ENCODE results near the gene CARS1. TPM values are rescaled to one million over a fixed set of nuclear protein-coding genes. Genes with fewer than 3 reads are reported as not detected.

The CARS1 gene
- total and polyA plus RNA-seq, 10 of the 15 experiments (the other 5 are each of a cell fraction or from before 2014, with no cell fraction given): 7.8 to 60.6 (median 45.7) TPM

DNA sequence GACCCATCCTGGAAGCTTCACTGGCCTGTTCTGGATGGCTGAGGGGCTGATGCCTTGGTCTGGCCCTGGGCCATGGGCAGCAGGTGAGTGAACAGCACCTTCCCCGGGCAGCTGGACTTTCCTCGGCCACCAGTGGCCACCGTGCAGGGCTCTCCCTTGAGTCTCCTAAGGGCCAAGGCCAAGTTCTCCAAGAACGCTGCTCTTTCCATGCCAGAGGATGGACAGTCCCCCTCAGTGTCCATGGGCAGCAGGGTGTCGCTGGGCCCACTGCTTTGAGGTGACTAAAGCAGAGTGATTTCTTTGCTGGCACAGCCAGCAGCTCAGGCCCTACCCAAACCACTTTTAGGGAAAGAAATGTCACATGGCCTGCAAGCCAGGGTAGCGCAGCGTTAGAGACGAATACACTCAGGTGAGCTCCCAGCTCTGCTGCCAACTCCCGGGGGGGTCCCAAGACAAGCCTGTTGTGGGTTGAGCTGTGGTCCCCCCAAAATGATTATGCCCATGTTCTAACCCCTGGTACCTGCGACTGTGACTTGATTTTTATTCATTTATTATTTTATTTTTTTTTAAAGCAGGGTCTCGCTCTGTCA is 3.3 kb upstream of the CARS1 start (continued):
- TF ChIP-seq, protein P1, sequence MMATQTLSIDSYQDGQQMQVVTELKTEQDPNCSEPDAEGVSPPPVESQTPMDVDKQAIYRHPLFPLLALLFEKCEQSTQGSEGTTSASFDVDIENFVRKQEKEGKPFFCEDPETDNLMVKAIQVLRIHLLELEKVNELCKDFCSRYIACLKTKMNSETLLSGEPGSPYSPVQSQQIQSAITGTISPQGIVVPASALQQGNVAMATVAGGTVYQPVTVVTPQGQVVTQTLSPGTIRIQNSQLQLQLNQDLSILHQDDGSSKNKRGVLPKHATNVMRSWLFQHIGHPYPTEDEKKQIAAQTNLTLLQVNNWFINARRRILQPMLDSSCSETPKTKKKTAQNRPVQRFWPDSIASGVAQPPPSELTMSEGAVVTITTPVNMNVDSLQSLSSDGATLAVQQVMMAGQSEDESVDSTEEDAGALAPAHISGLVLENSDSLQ (IDR thresholded peaks at IDR 0.05): no peak
- TF ChIP-seq TARDBP (IDR thresholded peaks at IDR 0.05; ENCODE audit: borderline replicate concordance): no peak

DNA sequence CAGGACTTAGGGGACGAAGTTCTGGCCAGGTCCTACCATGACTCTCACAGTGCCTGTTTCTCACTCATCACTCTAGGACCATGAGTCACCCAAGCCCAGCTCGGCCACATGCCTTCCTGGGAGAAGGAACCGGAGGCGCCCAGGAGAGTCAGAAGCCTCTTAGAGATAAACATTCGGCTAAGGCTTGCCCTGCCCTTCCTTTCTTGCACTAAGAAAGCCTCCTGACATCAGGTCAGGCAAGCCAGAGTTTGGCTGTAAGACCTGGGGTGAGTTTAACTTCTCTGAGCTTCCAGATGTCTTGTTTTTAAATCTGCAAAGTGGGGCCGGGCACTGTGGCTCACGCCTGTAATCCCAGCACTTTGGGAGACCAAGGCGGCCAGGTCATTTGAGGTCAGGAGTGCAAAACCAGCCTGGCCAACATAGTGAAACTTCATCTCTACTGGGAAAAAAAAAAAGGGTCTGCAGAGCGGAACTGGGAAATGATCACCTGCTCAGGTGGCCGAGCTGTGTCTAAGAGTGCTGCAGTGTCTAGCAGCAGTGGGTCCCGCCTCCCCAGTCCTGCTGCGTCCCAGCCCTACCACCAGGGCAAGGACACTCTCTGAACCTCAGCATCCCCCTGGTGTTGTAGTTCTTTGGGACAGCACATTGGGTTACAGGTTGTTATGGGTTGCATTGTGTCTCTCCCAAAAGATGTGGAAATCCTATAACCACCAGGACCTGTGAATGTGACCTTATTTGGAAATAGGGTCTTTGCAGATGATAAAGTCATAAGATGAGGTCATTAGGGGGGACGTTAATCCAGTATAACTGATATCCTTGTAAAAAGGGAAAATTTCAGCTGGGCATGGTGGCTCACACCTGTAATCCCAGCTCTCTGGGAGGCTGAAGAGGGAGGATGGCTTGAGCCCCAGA is 1.8 kb upstream of the CARS1 start:
- no peak overlapping the region for H2AFZ ChIP-seq (ENCODE audit: control insufficient read depth, low read depth, low read length)
- no TSS peak for BruUV-seq (replicated peaks)
- no peak overlapping the region for H3K4me2 ChIP-seq (ENCODE audit: control insufficient read depth, insufficient read depth)
- no peak for TF ChIP-seq NBN (IDR thresholded peaks at IDR 0.05)
- TF ChIP-seq TBL1XR1 (IDR thresholded peaks at IDR 0.05; ENCODE audit: low read depth, low read length): no peak
- no peak for TF ChIP-seq BMI1 (IDR thresholded peaks at IDR 0.05; ENCODE audit: borderline replicate concordance)
- H3K4me1 ChIP-seq (ENCODE audit: control insufficient read depth, insufficient read depth, low read length): peaks cover 3% of the 10 kb centered on the region
- H3K4me3 ChIP-seq: no peak overlapping the region
- peaks cover 0 to 2% of the 10 kb centered on the region in 2 experiments; a peak in 3 of 4 replicates for H3K36me3 ChIP-seq (ENCODE audit: control insufficient read depth in 2 of 2, insufficient read depth in 2 of 2, low read length in 1 of 2)
- POLR2A ChIA-PET: no interaction called here
- DNase-seq (ENCODE audit: low read depth, low spot score) (no peak), ATAC-seq (no peak), FAIRE-seq (no peak)
- H4K20me1 ChIP-seq (ENCODE audit: control insufficient read depth, insufficient read depth): no peaks in the 10 kb centered on the region
- RAD21 ChIA-PET (ENCODE audit: unreplicated experiment): no interaction called here
- H3K27ac ChIP-seq (ENCODE audit: control insufficient read depth, insufficient read depth): no peak overlapping the region
- intact Hi-C loops (cut with micrococcal nuclease; ENCODE audit: unreplicated experiment) (loop anchor here (5.0 kb wide), 1 partner anchor 67 kb away; the partner anchor contains the start of gene NAP1L4), in situ Hi-C loops (cut with MboI) (no loop called here)
- WGBS (ENCODE audit: insufficient coverage, insufficient replicate concordance, low lambda C conversion rate, missing lambda C conversion rate): 69% methylated on average over 12 of the region's 13 CpGs
- SMC1A ChIA-PET (ENCODE audit: uncharacterized antibody, unreplicated experiment): no interaction called here
- H3K9me3 ChIP-seq (replicated peaks; ENCODE audit: control insufficient read depth, insufficient read depth, low read length): no peaks in the 10 kb centered on the region
- H3K9ac ChIP-seq (ENCODE audit: control insufficient read depth, insufficient read depth, low read length): no peak overlapping the region
- CTCF ChIA-PET: interaction anchor here (1.1 to 2.9 kb wide), 3 partner anchors 9 to 33 kb away, joined by 4 to 9 read pairs (median 4); no protein-coding TSS in a partner anchor
- no peaks in the 10 kb centered on the region; a peak in 1 of 4 replicates for H3K27me3 ChIP-seq (replicated peaks in 1 of 2; ENCODE audit: control insufficient read depth in 2 of 2, insufficient read depth in 2 of 2, low read length in 1 of 2)
- peaks cover 32% of the 10 kb centered on the region for H3K79me2 ChIP-seq (ENCODE audit: control insufficient read depth, insufficient read depth, low read length)

All from GM12878 (cell line).